ENCODE results near the gene ARIH2.
A peak's percentile ranks its signal among the peaks of the same experiment; 100 is the strongest.

Gene ARIH2

DNA sequence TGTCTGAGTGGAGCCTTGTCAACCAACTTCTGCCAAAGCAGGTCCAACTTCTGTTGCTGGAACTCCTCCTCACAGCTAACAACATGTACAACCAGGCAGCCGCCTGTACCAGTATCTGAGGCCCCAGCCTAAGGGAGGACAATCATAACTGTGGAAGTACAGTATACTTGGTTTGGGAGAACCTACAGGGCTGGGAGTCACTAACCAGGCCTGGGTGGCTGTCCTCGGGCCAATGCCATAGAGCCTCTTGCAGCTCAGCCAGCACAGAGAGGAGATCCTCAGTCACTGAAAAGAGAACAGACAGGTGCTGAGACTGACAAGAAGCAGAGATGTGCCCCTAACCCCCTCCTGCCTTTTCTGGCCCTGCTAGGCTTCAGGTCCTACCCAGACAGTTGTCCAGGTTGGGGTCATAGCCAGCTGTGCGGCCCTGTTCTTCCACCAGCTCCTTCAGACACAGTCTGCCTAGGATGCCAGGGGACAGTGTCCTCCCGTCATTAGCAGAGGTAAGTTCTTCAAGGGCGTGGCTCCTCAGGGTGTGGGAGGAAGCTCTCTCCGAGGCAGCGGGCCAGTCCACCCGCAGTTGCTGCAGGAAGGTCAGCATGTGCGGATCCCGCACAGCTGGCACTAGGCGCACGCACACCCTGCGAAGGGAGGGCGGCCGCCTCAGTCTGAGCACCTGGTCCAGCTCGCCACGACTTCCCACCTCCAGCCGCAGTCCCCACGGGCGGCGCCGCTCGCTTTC lies 98.8 kb downstream of the ARIH2 start:
- H3K27ac ChIP-seq (ENCODE audit: low read depth, low read length) = no peak overlapping the region
- H3K9me3 ChIP-seq (ENCODE audit: control insufficient read depth in 5 of 5, low read length in 5 of 5) = no peaks in the 10 kb centered on the region
- peaks cover 0 to 46% (median 41%) of the 10 kb centered on the region in 5 donors for H3K36me3 ChIP-seq (ENCODE audit: control insufficient read depth in 5 of 5, insufficient read depth in 5 of 5, low read length in 5 of 5)
- peak overlapping the region; percentile 41 to 89 (median 83) for H3K4me3 ChIP-seq (ENCODE audit: low read depth in 1 of 5, low read length in 5 of 5)
- H3K4me1 ChIP-seq (ENCODE audit: control insufficient read depth in 5 of 5, insufficient read depth in 5 of 5, low read length in 5 of 5) = peaks cover 5 to 48% (median 40%) of the 10 kb centered on the region in 5 donors
- H3K9ac ChIP-seq (ENCODE audit: low read length in 5 of 5) = peak overlapping the region in 4 of 5 donors; percentile 40 to 76 (median 53)
- H3K27me3 ChIP-seq (ENCODE audit: control insufficient read depth in 5 of 5, insufficient read depth in 4 of 5, low read length in 5 of 5) = no peaks in the 10 kb centered on the region

DNA sequence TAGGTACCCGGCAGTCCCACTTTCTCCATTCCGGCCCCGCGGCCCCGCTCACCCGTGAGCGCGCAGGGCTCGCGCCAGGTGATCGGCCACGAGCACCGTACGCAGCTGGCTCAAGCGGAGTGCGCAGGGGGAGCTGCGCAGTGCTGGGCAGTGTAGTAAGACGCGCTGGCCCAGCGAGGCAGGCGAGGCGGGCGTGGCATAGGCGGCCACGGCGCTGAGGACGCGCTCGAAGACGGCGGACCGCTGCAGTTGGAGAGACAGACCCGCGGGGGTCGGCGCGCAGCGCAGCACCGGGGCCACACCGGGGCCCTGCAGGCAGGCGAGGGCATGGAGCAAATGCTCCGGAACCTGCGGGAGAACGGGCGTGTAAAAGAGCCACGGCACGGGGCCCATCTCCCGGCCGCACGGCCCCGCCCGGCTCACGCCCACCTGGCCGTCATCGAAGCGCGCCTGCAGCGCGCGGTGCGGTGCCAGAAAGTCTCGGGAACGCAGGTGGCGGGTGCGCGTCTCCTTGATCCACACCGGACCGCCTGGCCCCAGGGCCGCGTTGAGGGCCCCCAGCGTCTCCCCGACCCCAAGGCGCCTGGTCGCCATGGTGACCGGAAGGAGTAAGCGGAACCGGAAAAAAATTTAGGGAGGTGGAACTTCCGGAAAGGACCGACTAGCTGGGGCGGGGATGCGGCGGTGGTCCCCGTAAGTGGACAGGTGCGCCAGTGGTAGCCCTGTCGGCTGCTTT lies 99.5 kb downstream of the ARIH2 start, which contains the start of gene DALRD3:
Gene DALRD3, minus strand, starts transcription at position 610 of the 736 bp plus-strand sequence. Its CDS starts 16 bp downstream, at position 594.
- H3K4me1 ChIP-seq (ENCODE audit: control insufficient read depth in 5 of 5, insufficient read depth in 5 of 5, low read length in 5 of 5) = peaks cover 10 to 56% (median 47%) of the 10 kb centered on the region in 5 donors
- H3K4me3 ChIP-seq (ENCODE audit: low read depth in 1 of 5, low read length in 5 of 5) = peak within 1 kb of the TSS; percentile 62 to 89 (median 83)
- H3K27ac ChIP-seq (ENCODE audit: low read depth, low read length) = peak within 1 kb of the TSS; percentile 98
- no peaks in the 10 kb centered on the region for H3K27me3 ChIP-seq (ENCODE audit: control insufficient read depth in 5 of 5, insufficient read depth in 4 of 5, low read length in 5 of 5)
- H3K36me3 ChIP-seq (ENCODE audit: control insufficient read depth in 5 of 5, insufficient read depth in 5 of 5, low read length in 5 of 5) = peaks cover 0 to 40% (median 36%) of the 10 kb centered on the region in 5 donors
- H3K9me3 ChIP-seq (ENCODE audit: control insufficient read depth in 5 of 5, low read length in 5 of 5) = no peaks in the 10 kb centered on the region
- H3K9ac ChIP-seq (ENCODE audit: low read length in 5 of 5) = peak within 1 kb of the TSS in 4 of 5 donors; percentile 40 to 76 (median 53)

GRCh38 chr3:49018707-49019006 lies 100.0 kb downstream of the ARIH2 start:
- peaks cover 10 to 58% (median 50%) of the 10 kb centered on the region in 5 donors for H3K4me1 ChIP-seq (ENCODE audit: control insufficient read depth in 5 of 5, insufficient read depth in 5 of 5, low read length in 5 of 5)
- H3K4me3 ChIP-seq (ENCODE audit: low read depth in 1 of 5, low read length in 5 of 5) = peak overlapping the region; percentile 62 to 89 (median 83)
- no peaks in the 10 kb centered on the region for H3K9me3 ChIP-seq (ENCODE audit: control insufficient read depth in 5 of 5, low read length in 5 of 5)
- H3K36me3 ChIP-seq (ENCODE audit: control insufficient read depth in 5 of 5, insufficient read depth in 5 of 5, low read length in 5 of 5) = peaks cover 0 to 40% (median 33%) of the 10 kb centered on the region in 5 donors
- no peak overlapping the region for H3K27ac ChIP-seq (ENCODE audit: low read depth, low read length)
- no peaks in the 10 kb centered on the region for H3K27me3 ChIP-seq (ENCODE audit: control insufficient read depth in 5 of 5, insufficient read depth in 4 of 5, low read length in 5 of 5)
- peak overlapping the region in 4 of 5 donors; percentile 40 to 76 (median 53) for H3K9ac ChIP-seq (ENCODE audit: low read length in 5 of 5)

DNA sequence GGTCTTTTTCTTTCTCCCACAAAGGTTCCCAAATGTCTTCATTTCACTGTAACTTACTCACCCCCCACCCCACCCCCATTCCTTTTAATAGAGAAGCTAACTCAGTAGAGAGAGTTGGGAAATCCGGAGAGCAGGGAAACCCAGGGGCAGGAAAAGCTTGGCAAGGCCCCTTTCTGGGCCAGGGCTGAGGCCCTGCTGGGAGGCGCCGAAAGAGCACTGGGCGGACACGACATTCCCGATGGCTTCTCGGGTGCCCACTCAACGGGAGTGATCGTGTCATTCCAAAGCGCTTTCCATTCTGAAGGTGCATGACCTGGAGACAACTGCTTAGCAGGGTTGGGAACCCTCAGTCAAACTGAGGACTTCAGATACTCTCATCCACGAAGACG lies 101.3 kb downstream of the ARIH2 start:
- Histone ChIP-seq H3K36me3 (ENCODE audit: control insufficient read depth in 5 of 5, insufficient read depth in 5 of 5, low read length in 5 of 5) (peaks cover 0 to 41% (median 35%) of the 10 kb centered on the region in 5 donors), H3K4me1 (ENCODE audit: control insufficient read depth in 5 of 5, insufficient read depth in 5 of 5, low read length in 5 of 5) (peaks cover 10 to 66% (median 50%) of the 10 kb centered on the region in 5 donors), H3K9ac (ENCODE audit: low read length in 5 of 5) (peak overlapping the region in 4 of 5 donors; percentile 52 to 98 (median 90)), H3K27me3 (ENCODE audit: control insufficient read depth in 5 of 5, insufficient read depth in 4 of 5, low read length in 5 of 5) (no peaks in the 10 kb centered on the region), H3K4me3 (ENCODE audit: low read depth in 1 of 5, low read length in 5 of 5) (peak overlapping the region; percentile 62 to 95 (median 84)), H3K9me3 (ENCODE audit: control insufficient read depth in 5 of 5, low read length in 5 of 5) (no peaks in the 10 kb centered on the region), H3K27ac (ENCODE audit: low read depth, low read length) (peak overlapping the region; percentile 98)

DNA sequence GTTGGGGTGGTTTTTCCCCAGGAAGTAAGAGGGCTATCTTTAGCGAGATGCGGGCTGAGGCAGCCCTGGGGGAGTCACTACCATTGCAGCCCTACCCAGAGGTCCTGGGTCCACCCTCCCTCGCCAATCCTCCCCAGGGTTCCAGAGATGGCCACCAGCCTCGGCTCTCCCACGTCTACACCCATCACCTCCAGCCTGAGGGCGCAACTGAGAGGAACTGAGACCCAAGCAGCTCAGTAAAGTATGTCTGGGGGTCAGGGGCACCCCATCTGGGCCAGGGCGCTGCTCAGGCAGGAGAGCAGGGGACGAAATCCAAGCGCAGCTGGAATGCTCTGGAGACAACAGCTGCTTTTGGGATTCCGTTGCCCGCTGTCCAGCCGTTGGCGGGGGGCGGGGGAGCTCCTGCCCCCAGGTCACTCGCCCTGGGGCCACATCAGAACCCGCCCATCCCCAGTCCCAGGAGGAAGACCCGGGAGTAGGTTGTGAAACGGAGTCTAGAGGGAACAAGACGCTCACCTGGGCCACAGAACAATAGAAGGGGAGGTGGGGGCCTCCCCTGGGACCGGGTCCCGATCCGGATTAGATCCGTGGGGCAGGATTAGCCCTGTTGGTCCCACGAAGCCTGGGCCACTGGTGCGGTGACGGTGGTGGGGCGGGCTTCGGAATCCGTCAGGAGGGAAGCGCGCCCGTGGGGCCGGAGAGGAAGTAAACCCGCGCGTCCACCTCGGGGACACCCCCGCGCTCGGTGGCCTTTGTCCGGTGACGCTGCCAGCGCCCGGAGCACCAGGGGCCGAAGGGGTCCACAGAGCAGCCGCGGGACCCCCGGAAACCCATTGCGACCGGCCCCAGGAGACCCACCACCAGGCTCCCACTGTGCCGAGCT lies 101.9 kb downstream of the ARIH2 start:
- H3K4me1 ChIP-seq (ENCODE audit: control insufficient read depth in 5 of 5, insufficient read depth in 5 of 5, low read length in 5 of 5) = peaks cover 10 to 72% (median 55%) of the 10 kb centered on the region in 5 donors

GRCh38 chr3:49021213-49021812 lies 102.7 kb downstream of the ARIH2 start:
- Histone ChIP-seq H3K9ac (ENCODE audit: low read length in 5 of 5) (peak overlapping the region in 4 of 5 donors; percentile 90 to 98 (median 96)), H3K27me3 (ENCODE audit: control insufficient read depth in 5 of 5, insufficient read depth in 4 of 5, low read length in 5 of 5) (no peaks in the 10 kb centered on the region), H3K4me1 (ENCODE audit: control insufficient read depth in 5 of 5, insufficient read depth in 5 of 5, low read length in 5 of 5) (peaks cover 10 to 73% (median 56%) of the 10 kb centered on the region in 5 donors), H3K36me3 (ENCODE audit: control insufficient read depth in 5 of 5, insufficient read depth in 5 of 5, low read length in 5 of 5) (peaks cover 0 to 41% (median 35%) of the 10 kb centered on the region in 5 donors), H3K9me3 (ENCODE audit: control insufficient read depth in 5 of 5, low read length in 5 of 5) (no peaks in the 10 kb centered on the region), H3K4me3 (ENCODE audit: low read depth in 1 of 5, low read length in 5 of 5) (peak overlapping the region; percentile 72 to 95 (median 84)), H3K27ac (ENCODE audit: low read depth, low read length) (peak overlapping the region; percentile 98)

More for the DNA sequence above, 101.9 kb downstream of the ARIH2 start:
- Histone ChIP-seq H3K4me3 (ENCODE audit: low read depth in 1 of 5, low read length in 5 of 5) (peak overlapping the region; percentile 62 to 95 (median 84)), H3K9me3 (ENCODE audit: control insufficient read depth in 5 of 5, low read length in 5 of 5) (no peaks in the 10 kb centered on the region), H3K9ac (ENCODE audit: low read length in 5 of 5) (peak overlapping the region; percentile 52 to 98 (median 96)), H3K27ac (ENCODE audit: low read depth, low read length) (peak overlapping the region; percentile 98), H3K27me3 (ENCODE audit: control insufficient read depth in 5 of 5, insufficient read depth in 4 of 5, low read length in 5 of 5) (no peaks in the 10 kb centered on the region), H3K36me3 (ENCODE audit: control insufficient read depth in 5 of 5, insufficient read depth in 5 of 5, low read length in 5 of 5) (peaks cover 0 to 41% (median 35%) of the 10 kb centered on the region in 5 donors)

GRCh38 chr3:49021813-49022687 lies 103.4 kb downstream of the ARIH2 start, which contains the start of gene NDUFAF3:
Gene NDUFAF3 (plus strand): TSS chr3:49022121. CDS start chr3:49022145, 24 bp downstream.
- Histone ChIP-seq H3K9ac (ENCODE audit: low read length in 5 of 5) (peak within 1 kb of the TSS; percentile 90 to 98 (median 96)), H3K27ac (ENCODE audit: low read depth, low read length) (peak within 1 kb of the TSS; percentile 98), H3K4me3 (ENCODE audit: low read depth in 1 of 5, low read length in 5 of 5) (peak within 1 kb of the TSS; percentile 78 to 95 (median 92)), H3K27me3 (ENCODE audit: control insufficient read depth in 5 of 5, insufficient read depth in 4 of 5, low read length in 5 of 5) (no peaks in the 10 kb centered on the region), H3K9me3 (ENCODE audit: control insufficient read depth in 5 of 5, low read length in 5 of 5) (no peaks in the 10 kb centered on the region), H3K4me1 (ENCODE audit: control insufficient read depth in 5 of 5, insufficient read depth in 5 of 5, low read length in 5 of 5) (peaks cover 10 to 73% (median 55%) of the 10 kb centered on the region in 5 donors), H3K36me3 (ENCODE audit: control insufficient read depth in 5 of 5, insufficient read depth in 5 of 5, low read length in 5 of 5) (peaks cover 0 to 40% (median 36%) of the 10 kb centered on the region in 5 donors)

DNA sequence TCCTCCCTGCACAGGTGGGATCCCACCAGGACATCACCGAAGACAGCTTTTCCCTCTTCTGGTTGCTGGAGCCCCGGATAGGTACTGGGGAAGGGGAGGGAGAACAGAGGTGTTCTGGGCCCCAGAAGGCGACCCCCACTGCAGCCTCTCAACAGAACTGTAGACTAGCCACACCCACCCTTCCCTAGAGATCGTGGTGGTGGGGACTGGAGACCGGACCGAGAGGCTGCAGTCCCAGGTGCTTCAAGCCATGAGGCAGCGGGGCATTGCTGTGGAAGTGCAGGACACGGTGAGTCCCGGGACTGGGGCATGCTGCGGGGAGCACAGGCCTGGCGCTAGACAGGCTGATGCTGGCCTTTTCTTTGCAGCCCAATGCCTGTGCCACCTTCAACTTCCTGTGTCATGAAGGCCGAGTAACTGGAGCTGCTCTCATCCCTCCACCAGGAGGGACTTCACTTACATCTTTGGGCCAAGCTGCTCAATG lies 104.1 kb downstream of the ARIH2 start:
- Histone ChIP-seq H3K36me3 (ENCODE audit: control insufficient read depth in 5 of 5, insufficient read depth in 5 of 5, low read length in 5 of 5) (peaks cover 0 to 40% (median 36%) of the 10 kb centered on the region in 5 donors), H3K4me1 (ENCODE audit: control insufficient read depth in 5 of 5, insufficient read depth in 5 of 5, low read length in 5 of 5) (peaks cover 9 to 71% (median 48%) of the 10 kb centered on the region in 5 donors), H3K9ac (ENCODE audit: low read length in 5 of 5) (peak overlapping the region; percentile 90 to 98 (median 96)), H3K9me3 (ENCODE audit: control insufficient read depth in 5 of 5, low read length in 5 of 5) (no peaks in the 10 kb centered on the region), H3K27me3 (ENCODE audit: control insufficient read depth in 5 of 5, insufficient read depth in 4 of 5, low read length in 5 of 5) (no peaks in the 10 kb centered on the region), H3K4me3 (ENCODE audit: low read depth in 1 of 5, low read length in 5 of 5) (peak overlapping the region; percentile 78 to 95 (median 92)), H3K27ac (ENCODE audit: low read depth, low read length) (peak overlapping the region; percentile 98)

All from subcutaneous abdominal adipose tissue (tissue), 5 donors.